BLaER1 treated with 17β-estradiol and CSF1 and Interleukin-3, amounts not matched to agents 10 nM and 100 nM (cell line): Measurements from ENCODE around the gene PHACTR4.

Experiments
- H3K27ac ChIP-seq, 11 experiments: shearing (Covaris generic); formaldehyde crosslinking; 2 replicates each; pipeline ENCODE4 v1.8.1; 2022
- H3K27me3 ChIP-seq, 11 experiments: shearing (Covaris generic); formaldehyde crosslinking; 2 replicates each; pipeline ENCODE4 v1.8.1; 2022
- H3K36me3 ChIP-seq, 11 experiments: shearing (Covaris generic); formaldehyde crosslinking; 2 replicates each; pipeline ENCODE4 v1.8.1; 2022
- H3K4me1 ChIP-seq, 10 experiments: shearing (Covaris generic); formaldehyde crosslinking; 2 replicates each; pipeline ENCODE4 v1.8.1; 2022
- H3K4me2 ChIP-seq, 11 experiments: shearing (Covaris generic); formaldehyde crosslinking; 2 replicates each; pipeline ENCODE4 v1.8.1; 2022
- H3K4me3 ChIP-seq, 10 experiments: shearing (Covaris generic); formaldehyde crosslinking; 2 replicates each; pipeline ENCODE4 v1.8.1; 2022
- H3K9ac ChIP-seq, 11 experiments: shearing (Covaris generic); formaldehyde crosslinking; 2 replicates each; pipeline ENCODE4 v1.8.1; 2022
- H3K9me3 ChIP-seq, 11 experiments: shearing (Covaris generic); formaldehyde crosslinking; replicated peaks in 1 of 11; 2 replicates each; pipeline ENCODE4 v1.8.1; 2022
- H4K20me1 ChIP-seq, 11 experiments: shearing (Covaris generic); formaldehyde crosslinking; 2 replicates each; pipeline ENCODE4 v1.8.1; 2022
- Cebpa-rat ChIP-seq, 11 experiments: shearing (Covaris generic); IDR thresholded peaks; 2 replicates each; pipeline ENCODE4 v1.8.1; 2022

The PHACTR4 gene

DNA sequence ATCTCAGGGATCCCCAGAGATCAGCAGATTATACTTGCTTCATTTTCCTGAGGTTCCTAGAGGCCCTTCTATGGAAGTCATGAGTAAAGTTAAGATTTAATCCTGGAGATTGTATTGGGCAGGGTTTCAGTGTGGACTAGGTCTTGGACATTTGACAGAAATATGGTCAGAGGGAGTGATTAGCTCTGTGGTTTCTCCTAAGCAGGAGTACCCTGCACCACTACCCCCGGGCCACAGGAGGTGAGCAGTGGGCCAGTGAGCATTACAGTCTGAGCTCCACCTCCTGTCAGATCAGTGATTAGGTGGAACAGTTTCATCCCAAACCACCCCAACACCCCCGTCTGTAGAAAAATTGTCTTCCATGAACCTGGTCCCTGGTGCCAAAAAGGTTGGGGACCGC lies 43.2 kb downstream of the PHACTR4 start:
- no peaks in the 10 kb centered on the region for H3K9me3 ChIP-seq
- H3K36me3 ChIP-seq, result peaks cover 2 to 46% (median 24%) of the 10 kb centered on the region in 11 experiments; a peak in 17 of 22 replicates
- no peak for TF ChIP-seq Cebpa-rat (IDR thresholded peaks at IDR 0.05)
- H3K27ac ChIP-seq, result no peak overlapping the region
- H3K4me1 ChIP-seq, result peaks cover 22 to 50% (median 39%) of the 10 kb centered on the region in 10 experiments
- H3K27me3 ChIP-seq, result no peaks in the 10 kb centered on the region
- H3K4me2 ChIP-seq, result no peak overlapping the region
- peaks cover 0 to 18% (median 0%) of the 10 kb centered on the region in 11 experiments; a peak in 4 of 22 replicates for H4K20me1 ChIP-seq
- H3K9ac ChIP-seq, result 0 out of 22 replicates have a peak overlapping the region, but pooled peaks of 1 of the 11 experiments have one; percentile 5
- no peak overlapping the region for H3K4me3 ChIP-seq

GRCh38 chr1:28416509-28417194 lies 47.1 kb downstream of the PHACTR4 start:
- Histone ChIP-seq H3K9ac (peak overlapping the region in 1 of 11 experiments; percentile 52; a peak in 2 of 22 replicates), H3K4me3 (peak overlapping the region in 2 of 10 experiments; percentile 33 to 42; a peak in 1 of 20 replicates), H3K9me3 (no peaks in the 10 kb centered on the region), H4K20me1 (peaks cover 0 to 6% (median 0%) of the 10 kb centered on the region in 11 experiments; a peak in 1 of 22 replicates), H3K27me3 (no peaks in the 10 kb centered on the region), H3K27ac (peak overlapping the region in 6 of 11 experiments; percentile 25 to 65 (median 52); a peak in 8 of 22 replicates), H3K4me2 (peak overlapping the region; percentile 66 to 87 (median 75); a peak in 19 of 22 replicates), H3K4me1 (peaks cover 28 to 57% (median 48%) of the 10 kb centered on the region in 10 experiments), H3K36me3 (peaks cover 0 to 32% (median 13%) of the 10 kb centered on the region in 11 experiments; a peak in 14 of 22 replicates)
- TF ChIP-seq Cebpa-rat (IDR thresholded peaks at IDR 0.05), result no peak

DNA sequence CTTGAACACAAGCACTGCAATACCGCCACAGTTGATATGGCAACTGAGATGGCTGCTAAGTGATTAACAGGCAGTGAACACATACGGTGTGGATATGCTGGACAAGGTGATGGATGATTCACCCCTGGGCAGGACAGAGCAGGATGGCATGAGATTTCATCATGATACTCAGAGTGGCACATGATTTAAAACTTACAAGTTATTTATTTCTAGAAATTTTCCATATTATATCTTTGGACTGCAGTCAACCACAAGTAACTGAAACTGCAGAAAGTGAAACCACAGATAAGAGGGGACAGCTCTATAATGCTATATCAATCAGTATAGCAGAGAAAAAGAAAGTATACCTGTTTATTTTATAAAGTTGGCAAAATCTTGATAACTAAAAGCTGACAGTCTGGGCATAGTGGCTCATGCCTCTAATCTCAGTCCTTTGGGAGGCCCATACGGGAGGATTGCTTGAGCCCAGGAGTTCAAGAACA lies 47.9 kb downstream of the PHACTR4 start:
- Histone ChIP-seq H3K27ac (peak overlapping the region in 10 of 11 experiments; percentile 3 to 65 (median 46); a peak in 17 of 22 replicates), H3K9ac (peak overlapping the region in 8 of 11 experiments; percentile 16 to 63 (median 51); a peak in 14 of 22 replicates), H3K4me3 (peak overlapping the region in 8 of 10 experiments; percentile 4 to 42 (median 34); a peak in 9 of 20 replicates), H3K27me3 (no peaks in the 10 kb centered on the region), H3K4me1 (peaks cover 28 to 61% (median 52%) of the 10 kb centered on the region in 10 experiments), H3K4me2 (peak overlapping the region; percentile 66 to 87 (median 75)), H3K9me3 (no peaks in the 10 kb centered on the region), H4K20me1 (peaks cover 0 to 6% (median 0%) of the 10 kb centered on the region in 11 experiments; a peak in 1 of 22 replicates), H3K36me3 (peaks cover 0 to 28% (median 8%) of the 10 kb centered on the region in 11 experiments; a peak in 12 of 22 replicates)
- no peak for TF ChIP-seq Cebpa-rat (IDR thresholded peaks at IDR 0.05)

- peak overlapping the region in 5 of 10 experiments; percentile 4 to 42 (median 34); a peak in 6 of 20 replicates for H3K4me3 ChIP-seq
Measured at GRCh38 chr1:28417926-28418637, 48.5 kb downstream of the PHACTR4 start.

DNA sequence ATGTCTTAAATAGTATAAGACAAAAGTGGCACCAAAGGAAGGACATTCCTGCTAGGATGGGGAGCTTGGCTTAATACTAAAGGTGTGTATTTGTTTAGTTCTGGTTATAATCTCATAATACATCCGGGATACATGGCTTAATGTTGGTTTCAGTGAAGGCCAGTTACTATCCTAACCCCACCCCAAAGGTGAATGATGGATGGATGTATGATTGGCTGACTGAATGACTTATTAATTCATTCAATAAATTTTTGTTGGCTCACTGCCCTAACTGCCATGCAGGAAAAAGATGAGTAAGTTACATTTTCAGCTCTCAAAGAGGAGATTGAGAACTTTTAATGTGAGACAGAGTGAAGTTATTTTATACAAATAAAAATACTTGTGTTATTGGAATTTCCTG lies 52.2 kb downstream of the PHACTR4 start:
- H4K20me1 ChIP-seq, result peaks cover 0 to 7% (median 0%) of the 10 kb centered on the region in 11 experiments; a peak in 2 of 22 replicates
- H3K4me1 ChIP-seq, result peaks cover 15 to 74% (median 18%) of the 10 kb centered on the region in 10 experiments
- H3K27ac ChIP-seq, result no peak overlapping the region
- no peaks in the 10 kb centered on the region for H3K27me3 ChIP-seq
- H3K4me2 ChIP-seq, result no peak overlapping the region; a peak in 1 of 22 replicates
- no peaks in the 10 kb centered on the region for H3K9me3 ChIP-seq
- H3K36me3 ChIP-seq, result peaks cover 0 to 45% (median 21%) of the 10 kb centered on the region in 11 experiments; a peak in 17 of 22 replicates
- H3K9ac ChIP-seq, result no peak overlapping the region
- H3K4me3 ChIP-seq, result no peak overlapping the region
- no peak for TF ChIP-seq Cebpa-rat (IDR thresholded peaks at IDR 0.05)

More at GRCh38 chr1:28417926-28418637, 48.5 kb downstream of the PHACTR4 start:
- H4K20me1 ChIP-seq, result peaks cover 0 to 6% (median 0%) of the 10 kb centered on the region in 11 experiments; a peak in 2 of 22 replicates
- no peaks in the 10 kb centered on the region for H3K9me3 ChIP-seq
- peak overlapping the region in 10 of 11 experiments; percentile 3 to 65 (median 46); a peak in 17 of 22 replicates for H3K27ac ChIP-seq
- TF ChIP-seq Cebpa-rat (IDR thresholded peaks at IDR 0.05), result 0 out of 22 replicates have a peak, but pooled peaks of 1 of the 11 experiments have one; percentile 25
- H3K9ac ChIP-seq, result peak overlapping the region in 8 of 11 experiments; percentile 16 to 63 (median 51); a peak in 12 of 22 replicates
- no peaks in the 10 kb centered on the region for H3K27me3 ChIP-seq
- peaks cover 0 to 25% (median 7%) of the 10 kb centered on the region in 11 experiments; a peak in 11 of 22 replicates for H3K36me3 ChIP-seq
- peak overlapping the region; percentile 66 to 87 (median 75) for H3K4me2 ChIP-seq
- H3K4me1 ChIP-seq, result peaks cover 28 to 65% (median 48%) of the 10 kb centered on the region in 10 experiments

DNA sequence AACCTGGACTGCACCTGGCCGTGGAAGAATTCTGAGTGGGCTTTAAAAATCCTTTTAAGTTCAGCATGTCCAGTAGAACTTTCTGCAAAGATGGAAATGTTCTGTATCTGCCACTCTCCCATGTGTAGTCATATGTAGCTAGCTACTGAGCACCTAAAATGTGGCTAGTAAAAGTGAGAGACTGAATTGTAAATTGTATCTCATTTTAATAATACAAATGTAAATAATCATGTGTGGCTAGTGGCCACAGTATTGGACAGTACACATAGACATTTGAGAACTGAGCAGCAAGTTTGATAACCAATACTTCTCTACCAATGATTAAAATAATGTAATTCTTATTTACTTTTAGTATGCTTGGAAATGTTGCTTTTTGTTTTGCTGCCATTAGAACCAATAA lies 57.3 kb downstream of the PHACTR4 start:
- Histone ChIP-seq H3K9ac (no peak overlapping the region), H3K36me3 (peaks cover 0 to 34% (median 15%) of the 10 kb centered on the region in 11 experiments; a peak in 17 of 22 replicates), H3K27ac (no peak overlapping the region), H3K4me1 (peaks cover 0 to 71% (median 13%) of the 10 kb centered on the region in 10 experiments; a peak in 15 of 20 replicates), H3K4me2 (peak overlapping the region in 2 of 11 experiments; percentile 60 to 77; a peak in 3 of 22 replicates), H3K9me3 (no peaks in the 10 kb centered on the region), H4K20me1 (peaks cover 0 to 14% (median 4%) of the 10 kb centered on the region in 11 experiments; a peak in 6 of 22 replicates), H3K4me3 (no peak overlapping the region), H3K27me3 (no peaks in the 10 kb centered on the region)
- TF ChIP-seq Cebpa-rat (IDR thresholded peaks at IDR 0.05), result no peak

DNA sequence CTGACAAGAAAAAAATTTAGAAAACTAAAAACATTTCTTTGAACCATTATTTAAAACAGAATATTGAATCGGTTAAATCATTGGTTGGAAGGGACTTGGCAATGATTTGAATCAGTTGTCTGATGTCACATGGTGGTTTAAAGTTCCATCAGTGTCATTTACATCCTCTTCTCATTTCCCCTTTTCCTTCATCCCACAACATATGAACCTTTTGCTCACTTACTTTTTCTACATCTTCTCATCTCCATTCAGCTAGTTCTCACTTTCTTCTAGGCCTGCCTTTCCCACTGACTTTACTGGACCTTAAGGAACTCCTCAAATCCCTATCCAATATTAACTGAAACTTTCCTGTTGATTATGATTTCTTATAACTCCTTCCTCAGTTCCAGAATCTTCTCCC lies 58.5 kb downstream of the PHACTR4 start:
- Histone ChIP-seq H3K27me3 (no peaks in the 10 kb centered on the region), H3K4me3 (no peak overlapping the region), H3K9me3 (no peaks in the 10 kb centered on the region), H3K36me3 (peaks cover 0 to 37% (median 18%) of the 10 kb centered on the region in 11 experiments; a peak in 17 of 22 replicates), H3K4me2 (peak overlapping the region in 6 of 11 experiments; percentile 4 to 77 (median 52); a peak in 9 of 22 replicates), H4K20me1 (peaks cover 0 to 13% (median 4%) of the 10 kb centered on the region in 11 experiments; a peak in 7 of 22 replicates), H3K9ac (0 out of 22 replicates have a peak overlapping the region, but pooled peaks of 1 of the 11 experiments have one; percentile 14), H3K27ac (peak overlapping the region in 2 of 11 experiments; percentile 0 to 49; a peak in 3 of 22 replicates), H3K4me1 (peaks cover 0 to 71% (median 13%) of the 10 kb centered on the region in 10 experiments; a peak in 15 of 20 replicates)
- TF ChIP-seq Cebpa-rat (IDR thresholded peaks at IDR 0.05), result no peak

- peaks cover 0 to 37% (median 17%) of the 10 kb centered on the region in 11 experiments; a peak in 18 of 22 replicates for H3K36me3 ChIP-seq
- no peak overlapping the region for H3K4me3 ChIP-seq
- no peaks in the 10 kb centered on the region for H3K9me3 ChIP-seq
- H3K27me3 ChIP-seq, result no peaks in the 10 kb centered on the region
- no peak overlapping the region for H3K27ac ChIP-seq
- H3K9ac ChIP-seq, result no peak overlapping the region
- no peak for TF ChIP-seq Cebpa-rat (IDR thresholded peaks at IDR 0.05)
- H4K20me1 ChIP-seq, result peaks cover 0 to 16% (median 4%) of the 10 kb centered on the region in 11 experiments; a peak in 8 of 22 replicates
- H3K4me1 ChIP-seq, result peaks cover 0 to 60% (median 13%) of the 10 kb centered on the region in 10 experiments; a peak in 15 of 20 replicates
- H3K4me2 ChIP-seq, result peak overlapping the region in 1 of 11 experiments; percentile 77; a peak in 1 of 22 replicates
Measured at GRCh38 chr1:28428990-28429520, 59.5 kb downstream of the PHACTR4 start.
